IPS-NIHi7 (cell line): Measurements from ENCODE around the gene RAB26.

Source experiments
- DNase-seq: peaks from one replicate; pipeline ENCODE4 v3.0.0; 2012; ENCODE audit warnings: mixed read lengths; ENCODE audit errors: extremely low spot score

RAB26 gene

GRCh38 chr16:2159175-2159838 is 10.9 kb downstream of the RAB26 start:
- DNase-seq = no peak

GRCh38 chr16:2160915-2161551 is 12.6 kb downstream of the RAB26 start:
- no peak for DNase-seq

- no peak for DNase-seq
These were observed 13.5 kb downstream of the RAB26 start for GRCh38 chr16:2161911-2162310.

- no peak for DNase-seq
These were observed 14.3 kb downstream of the RAB26 start for GRCh38 chr16:2162676-2163118.

GRCh38 chr16:2163211-2163881 is 14.9 kb downstream of the RAB26 start:
- DNase-seq = no peak

GRCh38 chr16:2165861-2166260 is 17.4 kb downstream of the RAB26 start:
- DNase-seq = no peak

GRCh38 chr16:2166263-2167067 is 18.0 kb downstream of the RAB26 start:
- no peak for DNase-seq

- no peak for DNase-seq
These were observed 18.7 kb downstream of the RAB26 start for GRCh38 chr16:2167068-2167638.

GRCh38 chr16:2170080-2170479 is 21.7 kb downstream of the RAB26 start:
- DNase-seq = no peak

- no peak for DNase-seq
These were observed 22.4 kb downstream of the RAB26 start for GRCh38 chr16:2170587-2171435.

- DNase-seq = no peak
These were observed 23.3 kb downstream of the RAB26 start for GRCh38 chr16:2171601-2172178.

- DNase-seq = no peak
These were observed 24.4 kb downstream of the RAB26 start for GRCh38 chr16:2172688-2173335.

GRCh38 chr16:2173366-2173765 is 24.9 kb downstream of the RAB26 start:
- no peak for DNase-seq

- no peak for DNase-seq
These were observed 25.5 kb downstream of the RAB26 start for GRCh38 chr16:2173916-2174315.

- no peak for DNase-seq
These were observed 26.1 kb downstream of the RAB26 start for GRCh38 chr16:2174396-2175131.

GRCh38 chr16:2175454-2175853 is 27.0 kb downstream of the RAB26 start:
- DNase-seq = no peak

GRCh38 chr16:2176047-2176446 is 27.6 kb downstream of the RAB26 start:
- no peak for DNase-seq

GRCh38 chr16:2177101-2177500 is 28.7 kb downstream of the RAB26 start:
- no peak for DNase-seq

GRCh38 chr16:2177561-2177960 is 29.1 kb downstream of the RAB26 start:
- no peak for DNase-seq
